GM19468 (cell line): ENCODE data around the gene SLC6A8.
"Not testable (repeated sequence)": the region's sequence is repeated elsewhere in the genome, so short reads cannot be mapped to it uniquely, and the experiment has no call there.

ENCODE experiments used
- ATAC-seq: cut with Tn5 transposase; IDR thresholded peaks from one replicate; pipeline ENCODE4 v1.9.1; 2021; ENCODE audit warnings: mild to moderate bottlenecking, moderate library complexity, moderate number of reproducible peaks; ENCODE audit not compliant: unreplicated experiment; ENCODE audit errors: extremely low read depth

The SLC6A8 gene

GRCh38 chrX:153704021-153704526, 16.3 kb downstream of the SLC6A8 start:
- no peak for ATAC-seq

GRCh38 chrX:153704631-153705402, 17.1 kb downstream of the SLC6A8 start:
- not testable (repeated sequence) for ATAC-seq

- ATAC-seq = not testable (repeated sequence)
Observed at GRCh38 chrX:153705403-153706060, 17.8 kb downstream of the SLC6A8 start.

GRCh38 chrX:153706799-153707198, 19.1 kb downstream of the SLC6A8 start:
- no peak for ATAC-seq

GRCh38 chrX:153707406-153707805, 19.7 kb downstream of the SLC6A8 start:
- ATAC-seq = no peak

- peak; percentile 54 for ATAC-seq
Observed at GRCh38 chrX:153708415-153708814, 20.7 kb downstream of the SLC6A8 start.

GRCh38 chrX:153709726-153710674, 22.3 kb downstream of the SLC6A8 start:
- no peak for ATAC-seq

- ATAC-seq = no peak
Observed at GRCh38 chrX:153714256-153714655, 26.5 kb downstream of the SLC6A8 start.

- no peak for ATAC-seq
Observed at GRCh38 chrX:153717445-153717844, 29.7 kb downstream of the SLC6A8 start.

GRCh38 chrX:153719238-153719637, 31.5 kb downstream of the SLC6A8 start:
- no peak for ATAC-seq

GRCh38 chrX:153719701-153720100, 32.0 kb downstream of the SLC6A8 start:
- no peak for ATAC-seq

- no peak for ATAC-seq
Observed at GRCh38 chrX:153722704-153723350, 35.1 kb downstream of the SLC6A8 start.

- peak; percentile 2 for ATAC-seq
Observed at GRCh38 chrX:153723351-153724251, 35.9 kb downstream of the SLC6A8 start.

- ATAC-seq = peak; percentile 38
Observed at GRCh38 chrX:153724252-153725038, 36.7 kb downstream of the SLC6A8 start, which contains the start of the genes ABCD1 and BCAP31. TSS of gene ABCD1 (plus strand) at chrX:153724856. CDS start at chrX:153725267, 411 bp downstream. TSS of gene BCAP31 (minus strand) at chrX:153724387. CDS start at chrX:153723244, 1,143 bp downstream.

GRCh38 chrX:153725039-153725831, 37.5 kb downstream of the SLC6A8 start:
- no peak for ATAC-seq

GRCh38 chrX:153725832-153726285, 38.1 kb downstream of the SLC6A8 start:
- no peak for ATAC-seq
